ENCODE data around the gene APC. TPM values are rescaled to one million over a fixed set of nuclear protein-coding genes. Genes with fewer than 3 reads are reported as not detected.

APC gene
- total and polyA plus RNA-seq, 2 donors (not counting 1 experiment from before 2014, with no cell fraction given), result 8.1 to 55.8 TPM

GRCh38 chr5:112830378-112830777 lies 92.7 kb downstream of the APC start:
- no peak overlapping the region for H3K27ac Mint-ChIP-seq
- CTCF ChIA-PET, result no interaction called here

GRCh38 chr5:112833971-112834370 lies 96.3 kb downstream of the APC start:
- WGBS (ENCODE audit: insufficient coverage), result 97% methylated on average over 9 of the region's 13 CpGs

More at GRCh38 chr5:112830378-112830777, 92.7 kb downstream of the APC start:
- H3K27me3 Mint-ChIP-seq, result no peaks in the 10 kb centered on the region
- H3K4me1 Mint-ChIP-seq, result no peaks in the 10 kb centered on the region
- DNase-seq (no peak), ATAC-seq (ENCODE audit: low read depth) (no peak)
- Histone ChIP-seq H3K36me3 (replicated peaks in 1 of 2; ENCODE audit: control extremely low read depth in 1 of 2, control insufficient read depth in 1 of 2, extremely low read depth in 1 of 2, insufficient read depth in 2 of 2, low read length in 1 of 2) (peaks cover 13 to 32% of the 10 kb centered on the region in 2 experiments), H3K4me3 (ENCODE audit: control extremely low read depth in 1 of 5, extremely low read depth in 1 of 5, insufficient read depth in 1 of 5, low read depth in 2 of 5, low read length in 4 of 5) (no peak overlapping the region), H3K9ac (ENCODE audit: low read length) (no peak overlapping the region), H3K4me2 (replicated peaks; ENCODE audit: low read depth, low read length, poor library complexity, severe bottlenecking) (no peak overlapping the region), H3K4me1 (ENCODE audit: control insufficient read depth in 2 of 2, insufficient read depth in 2 of 2, low read length in 2 of 2) (no peaks in the 10 kb centered on the region), H3K9me3 (ENCODE audit: control extremely low read depth in 1 of 3, control insufficient read depth in 2 of 3, insufficient read depth in 1 of 3, low read length in 2 of 3) (no peaks in the 10 kb centered on the region), H3K27ac (ENCODE audit: low read length in 2 of 2) (no peak overlapping the region), H3K27me3 (replicated peaks in 1 of 4; ENCODE audit: control extremely low read depth in 1 of 4, control insufficient read depth in 3 of 4, insufficient read depth in 4 of 4, low read length in 3 of 4) (no peaks in the 10 kb centered on the region), H2AFZ (ENCODE audit: insufficient read depth, low read depth, low read length, poor library complexity, severe bottlenecking) (no peak overlapping the region), H3K79me2 (ENCODE audit: control insufficient read depth, insufficient read depth, low read length) (no peaks in the 10 kb centered on the region), H4K20me1 (ENCODE audit: control insufficient read depth, insufficient read depth, low read length, poor library complexity, severe bottlenecking) (no peaks in the 10 kb centered on the region)
- intact Hi-C loops (cut with micrococcal nuclease), result no loop called here
- H3K4me3 Mint-ChIP-seq, result no peak overlapping the region
- POLR2A ChIA-PET, result no interaction called here
- no peak for TF ChIP-seq CTCF (IDR thresholded peaks at IDR 0.05)
- no peak for TF ChIP-seq EZH2 (IDR thresholded peaks at IDR 0.05; ENCODE audit: borderline replicate concordance, insufficient read depth, low read depth, low read length, poor library complexity, severe bottlenecking)
- WGBS (ENCODE audit: insufficient coverage), result 93% methylated on average over 1 of the region's 2 CpGs
- no peaks in the 10 kb centered on the region for H3K9me3 Mint-ChIP-seq (ENCODE audit: insufficient read depth)

More at GRCh38 chr5:112833971-112834370, 96.3 kb downstream of the APC start:
- ChIA-PET POLR2A (interaction anchor here (0.7 kb wide), 1 partner anchor 53 kb away, joined by 7 read pairs; no protein-coding TSS in a partner anchor), CTCF (no interaction called here)
- H3K36me3 ChIP-seq (replicated peaks in 1 of 2; ENCODE audit: control extremely low read depth in 1 of 2, control insufficient read depth in 1 of 2, extremely low read depth in 1 of 2, insufficient read depth in 2 of 2, low read length in 1 of 2), result peaks cover 11 to 28% of the 10 kb centered on the region in 2 experiments
- H3K4me2 ChIP-seq (replicated peaks; ENCODE audit: low read depth, low read length, poor library complexity, severe bottlenecking), result no peak overlapping the region
- H3K27me3 ChIP-seq (replicated peaks in 1 of 4; ENCODE audit: control extremely low read depth in 1 of 4, control insufficient read depth in 3 of 4, insufficient read depth in 4 of 4, low read length in 3 of 4), result no peaks in the 10 kb centered on the region
- H4K20me1 ChIP-seq (ENCODE audit: control insufficient read depth, insufficient read depth, low read length, poor library complexity, severe bottlenecking), result no peaks in the 10 kb centered on the region
- ATAC-seq (ENCODE audit: low read depth) (no peak), DNase-seq (no peak)
- Mint-ChIP-seq H3K27me3 (no peaks in the 10 kb centered on the region), H3K4me1 (no peaks in the 10 kb centered on the region), H3K27ac (no peak overlapping the region), H3K9me3 (ENCODE audit: insufficient read depth) (no peaks in the 10 kb centered on the region), H3K4me3 (no peak overlapping the region)
- TF ChIP-seq EZH2 (IDR thresholded peaks at IDR 0.05; ENCODE audit: borderline replicate concordance, insufficient read depth, low read depth, low read length, poor library complexity, severe bottlenecking), result no peak
- TF ChIP-seq CTCF (IDR thresholded peaks at IDR 0.05), result no peak
- H3K79me2 ChIP-seq (ENCODE audit: control insufficient read depth, insufficient read depth, low read length), result no peaks in the 10 kb centered on the region
- intact Hi-C loops (cut with micrococcal nuclease), result no loop called here
- no peak overlapping the region for H3K9ac ChIP-seq (ENCODE audit: low read length)
- no peak overlapping the region for H2AFZ ChIP-seq (ENCODE audit: insufficient read depth, low read depth, low read length, poor library complexity, severe bottlenecking)
- H3K4me1 ChIP-seq (ENCODE audit: control insufficient read depth in 2 of 2, insufficient read depth in 2 of 2, low read length in 2 of 2), result no peaks in the 10 kb centered on the region
- no peaks in the 10 kb centered on the region for H3K9me3 ChIP-seq (ENCODE audit: control extremely low read depth in 1 of 3, control insufficient read depth in 2 of 3, insufficient read depth in 1 of 3, low read length in 2 of 3)
- H3K27ac ChIP-seq (ENCODE audit: low read length in 2 of 2), result no peak overlapping the region
- H3K4me3 ChIP-seq (ENCODE audit: control extremely low read depth in 1 of 5, extremely low read depth in 1 of 5, insufficient read depth in 1 of 5, low read depth in 2 of 5, low read length in 4 of 5), result no peak overlapping the region

Measured in B cell (primary cell).